Uterus (tissue), 2 donors: ENCODE data around the gene ISX.

Source experiments
- CTCF ChIP-seq, 4 experiments: fragments of 200-600 bp in 2 of 4; fragments of 450-650 bp in 2 of 4; sonication (generic) in 2 of 4; IDR thresholded peaks; one replicate each; pipeline ENCODE4 v1.5.1; 2016 to 2019; ENCODE audit warnings: antibody characterized with exemption in 4 of 4, mild to moderate bottlenecking in 2 of 4, moderate library complexity in 1 of 4
- POLR2A ChIP-seq, 2 donors: fragments of 450-650 bp; IDR thresholded peaks; one replicate each; pipeline ENCODE4 v1.6.1; 2016; ENCODE audit warnings: antibody characterized with exemption in 2 of 2, mild to moderate bottlenecking in 1 of 2, moderate library complexity in 1 of 2

- no peak for TF ChIP-seq CTCF (IDR thresholded peaks at IDR 0.05)
- no peak for TF ChIP-seq POLR2A (IDR thresholded peaks at IDR 0.05)
Measured at GRCh38 chr22:35051791-35052190, 14.2 kb upstream of the ISX start.
